ENCODE data around the gene SORCS3.

SORCS3 gene

GRCh38 chr10:105128111-105128510 lies 487.0 kb downstream of the SORCS3 start:
- DNase-seq: no peak

GRCh38 chr10:105138358-105138757 lies 497.3 kb downstream of the SORCS3 start:
- no peak for DNase-seq

- no peak for DNase-seq
Observed at GRCh38 chr10:105139363-105139896, 498.3 kb downstream of the SORCS3 start.

- DNase-seq: no peak
Observed at GRCh38 chr10:105140600-105140999, 499.5 kb downstream of the SORCS3 start.

- DNase-seq: no peak
Observed at GRCh38 chr10:105145711-105146110, 504.6 kb downstream of the SORCS3 start.

GRCh38 chr10:105146436-105146835 lies 505.3 kb downstream of the SORCS3 start:
- no peak for DNase-seq

GRCh38 chr10:105148456-105148855 lies 507.4 kb downstream of the SORCS3 start:
- no peak for DNase-seq

- no peak for DNase-seq
Observed at GRCh38 chr10:105148921-105149320, 507.8 kb downstream of the SORCS3 start.

- no peak for DNase-seq
Observed at GRCh38 chr10:105149371-105149891, 508.3 kb downstream of the SORCS3 start.

- no peak for DNase-seq
Observed at GRCh38 chr10:105150259-105150880, 509.3 kb downstream of the SORCS3 start.

- no peak for DNase-seq
Observed at GRCh38 chr10:105154736-105155135, 513.6 kb downstream of the SORCS3 start.

- DNase-seq: no peak
Observed at GRCh38 chr10:105159268-105159667, 518.2 kb downstream of the SORCS3 start.

GRCh38 chr10:105161149-105161548 lies 520.1 kb downstream of the SORCS3 start:
- DNase-seq: no peak

- DNase-seq: no peak
Observed at GRCh38 chr10:105161767-105162166, 520.7 kb downstream of the SORCS3 start.

GRCh38 chr10:105170521-105170920 lies 529.4 kb downstream of the SORCS3 start:
- DNase-seq: no peak

- DNase-seq: no peak
Observed at GRCh38 chr10:105171945-105172344, 530.9 kb downstream of the SORCS3 start.

GRCh38 chr10:105181626-105182025 lies 540.5 kb downstream of the SORCS3 start:
- DNase-seq: no peak

GRCh38 chr10:105183536-105183935 lies 542.4 kb downstream of the SORCS3 start:
- DNase-seq: no peak

- no peak for DNase-seq
Observed at GRCh38 chr10:105185161-105185560, 544.1 kb downstream of the SORCS3 start.

- DNase-seq: no peak
Observed at GRCh38 chr10:105187243-105187642, 546.2 kb downstream of the SORCS3 start.

GRCh38 chr10:105188737-105189462 lies 547.8 kb downstream of the SORCS3 start:
- no peak for DNase-seq

GRCh38 chr10:105189463-105189800 lies 548.3 kb downstream of the SORCS3 start:
- no peak for DNase-seq

GRCh38 chr10:105192146-105192545 lies 551.1 kb downstream of the SORCS3 start:
- DNase-seq: no peak

- DNase-seq: no peak
Observed at GRCh38 chr10:105192861-105193260, 551.8 kb downstream of the SORCS3 start.
